ENCODE measurements around the gene PAEP.

- TF ChIP-seq POLR2AphosphoS5 (IDR thresholded peaks at IDR 0.05; ENCODE audit: low read depth) (no peak), GABPA (IDR thresholded peaks at IDR 0.05; ENCODE audit: low read depth) (no peak), CTCF (IDR thresholded peaks at IDR 0.05; ENCODE audit: insufficient read depth, low read length) (no peak), SPI1 (IDR thresholded peaks at IDR 0.05; ENCODE audit: borderline replicate concordance, low read depth) (no peak)
Measured at GRCh38 chr9:135589596-135590485, 28.3 kb downstream of the PAEP start.

Data from HL-60 (cell line).